ENCODE data around the gene PALS2.

GRCh38 chr7:24540956-24541355 is 32.3 kb upstream of the PALS2 start:
- TF ChIP-seq CTCF (IDR thresholded peaks at IDR 0.05) (no peak), EZH2 (IDR thresholded peaks at IDR 0.05) (no peak), EZH2phosphoT487 (IDR thresholded peaks at IDR 0.05) (no peak)
